MCF 10A (cell line): ENCODE measurements around the gene ZBTB7C. TPM values are rescaled to one million over a fixed set of nuclear protein-coding genes. Genes with fewer than 3 reads are reported as not detected.

Experiments
- BruUV-seq: library from RNA; stranded (reverse); fragments of 400-500 nt; replicated peaks from 2 replicates; lab custom pipeline; 2021; lab: Mats Ljungman, UMichigan
- CTCF ChIA-PET: fragments of 300-600 bp; sonication (Branson Sonifier 250); formaldehyde crosslinking; extraction: SDS; loops from one replicate; lab custom pipeline; 2021; ENCODE audit warnings: antibody characterized with exemption, inconsistent platforms; lab: Yijun Ruan, JAX
- POLR2A ChIA-PET: fragments of 300-600, 350-650 bp; sonication (Branson Sonifier 250); formaldehyde crosslinking; extraction: SDS; loops from one replicate; lab custom pipeline; 2020; ENCODE audit warnings: antibody characterized with exemption, inconsistent platforms; lab: Yijun Ruan, JAX
- DNase-seq: peaks from one replicate; pipeline ENCODE4 v3.0.0-alpha.2; 2018; ENCODE audit not compliant: unreplicated experiment
- H3K27ac Mint-ChIP-seq: one replicate; pipeline ENCODE4 v1.8.0; 2022; ENCODE audit warnings: mild to moderate bottlenecking, low read depth, mixed read lengths; ENCODE audit not compliant: unreplicated experiment
- H3K27me3 Mint-ChIP-seq: one replicate; pipeline ENCODE4 v1.8.0; 2022; ENCODE audit warnings: mixed read lengths; ENCODE audit not compliant: insufficient read depth, unreplicated experiment
- H3K36me3 Mint-ChIP-seq: one replicate; pipeline ENCODE4 v1.8.0; 2022; ENCODE audit warnings: mild to moderate bottlenecking, moderate library complexity, mixed read lengths; ENCODE audit not compliant: insufficient read depth, unreplicated experiment
- H3K4me1 Mint-ChIP-seq: one replicate; pipeline ENCODE4 v1.8.0; 2022; ENCODE audit warnings: mixed read lengths; ENCODE audit not compliant: insufficient read depth, unreplicated experiment
- H3K4me3 Mint-ChIP-seq: one replicate; pipeline ENCODE4 v1.8.0; 2022; ENCODE audit warnings: mild to moderate bottlenecking, moderate library complexity, mixed read lengths; ENCODE audit not compliant: unreplicated experiment
- H3K9me3 Mint-ChIP-seq: one replicate; pipeline ENCODE4 v1.8.0; 2022; ENCODE audit warnings: mixed read lengths; ENCODE audit not compliant: unreplicated experiment
- intact Hi-C: fragments of 100-400 bp; cut with micrococcal nuclease; formaldehyde crosslinking; loops from 2 replicates; pipeline ENCODE4 v1.14.1; 2022
- total RNA-seq: library from RNA; stranded (reverse); gene quantifications from 2 replicates; pipeline ENCODE4 v1.2.3, GENCODE V29; 2022
- TF ChIP-seq, protein P1 (sequence below): fragments of 200-600 bp; IDR thresholded peaks from one replicate; pipeline ENCODE4 v1.8.0; 2022; ENCODE audit warnings: antibody characterized with exemption, mild to moderate bottlenecking; ENCODE audit not compliant: unreplicated experiment

ZBTB7C gene
- total RNA-seq, 1 experiment from 2014 or later: 0.42 TPM

DNA sequence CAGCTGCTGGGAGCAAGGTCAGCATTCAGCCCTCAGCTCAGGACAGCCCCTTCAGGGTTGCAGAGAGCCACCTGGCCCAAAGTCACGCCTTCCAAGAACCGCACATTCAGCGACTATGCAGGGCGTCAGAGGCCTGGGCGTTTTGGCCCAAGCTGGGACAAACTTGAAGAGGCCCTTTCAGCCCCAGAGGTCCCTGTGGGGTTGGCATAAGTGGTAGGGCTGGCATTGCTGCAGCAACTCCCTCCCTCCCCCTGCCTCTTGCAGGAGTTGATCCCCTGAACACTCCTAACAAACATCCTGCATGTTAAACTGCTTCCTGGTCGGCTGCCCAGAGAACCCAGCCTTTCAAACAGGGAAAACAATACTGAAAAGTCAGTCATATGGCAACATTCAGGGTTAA is 285.9 kb downstream of the ZBTB7C start:
- BruUV-seq: no TSS peak
- Mint-ChIP-seq H3K36me3 (peaks cover 4% of the 10 kb centered on the region), H3K4me1 (no peaks in the 10 kb centered on the region), H3K9me3 (no peaks in the 10 kb centered on the region), H3K27ac (no peak overlapping the region), H3K27me3 (no peaks in the 10 kb centered on the region), H3K4me3 (no peak overlapping the region)
- no peak for DNase-seq
- intact Hi-C loops: no loop called here
- CTCF ChIA-PET: no interaction called here
- POLR2A ChIA-PET: interaction anchor here (1.0 kb wide), 1 partner anchor 10 kb away, joined by 3 read pairs; no protein-coding TSS in a partner anchor
- TF ChIP-seq, protein P1, sequence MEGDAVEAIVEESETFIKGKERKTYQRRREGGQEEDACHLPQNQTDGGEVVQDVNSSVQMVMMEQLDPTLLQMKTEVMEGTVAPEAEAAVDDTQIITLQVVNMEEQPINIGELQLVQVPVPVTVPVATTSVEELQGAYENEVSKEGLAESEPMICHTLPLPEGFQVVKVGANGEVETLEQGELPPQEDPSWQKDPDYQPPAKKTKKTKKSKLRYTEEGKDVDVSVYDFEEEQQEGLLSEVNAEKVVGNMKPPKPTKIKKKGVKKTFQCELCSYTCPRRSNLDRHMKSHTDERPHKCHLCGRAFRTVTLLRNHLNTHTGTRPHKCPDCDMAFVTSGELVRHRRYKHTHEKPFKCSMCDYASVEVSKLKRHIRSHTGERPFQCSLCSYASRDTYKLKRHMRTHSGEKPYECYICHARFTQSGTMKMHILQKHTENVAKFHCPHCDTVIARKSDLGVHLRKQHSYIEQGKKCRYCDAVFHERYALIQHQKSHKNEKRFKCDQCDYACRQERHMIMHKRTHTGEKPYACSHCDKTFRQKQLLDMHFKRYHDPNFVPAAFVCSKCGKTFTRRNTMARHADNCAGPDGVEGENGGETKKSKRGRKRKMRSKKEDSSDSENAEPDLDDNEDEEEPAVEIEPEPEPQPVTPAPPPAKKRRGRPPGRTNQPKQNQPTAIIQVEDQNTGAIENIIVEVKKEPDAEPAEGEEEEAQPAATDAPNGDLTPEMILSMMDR: no peak

- no TSS peak for BruUV-seq
- no peak overlapping the region for H3K4me3 Mint-ChIP-seq
- CTCF ChIA-PET: no interaction called here
Observed at GRCh38 chr18:48122816-48123215, 286.4 kb downstream of the ZBTB7C start.

GRCh38 chr18:48122376-48122775 is 286.8 kb downstream of the ZBTB7C start:
- intact Hi-C loops: no loop called here
- ChIA-PET POLR2A (interaction anchor here (0.6 kb wide), 1 partner anchor 233 kb away, joined by 3 read pairs; no protein-coding TSS in a partner anchor), CTCF (no interaction called here)
- TF ChIP-seq, protein P1: no peak
- Mint-ChIP-seq H3K27me3 (no peaks in the 10 kb centered on the region), H3K4me3 (no peak overlapping the region), H3K9me3 (no peaks in the 10 kb centered on the region), H3K36me3 (peaks cover 4% of the 10 kb centered on the region), H3K4me1 (no peaks in the 10 kb centered on the region), H3K27ac (no peak overlapping the region)
- no TSS peak for BruUV-seq
- DNase-seq: no peak

More at GRCh38 chr18:48122816-48123215, 286.4 kb downstream of the ZBTB7C start:
- H3K9me3 Mint-ChIP-seq: no peaks in the 10 kb centered on the region
- intact Hi-C loops: no loop called here
- no peak for DNase-seq
- TF ChIP-seq, protein P1: no peak
- H3K27ac Mint-ChIP-seq: no peak overlapping the region
- POLR2A ChIA-PET: interaction anchor here (0.6 kb wide), 1 partner anchor 232 kb away, joined by 3 read pairs; no protein-coding TSS in a partner anchor
- H3K36me3 Mint-ChIP-seq: peaks cover 4% of the 10 kb centered on the region
- H3K27me3 Mint-ChIP-seq: no peaks in the 10 kb centered on the region
- H3K4me1 Mint-ChIP-seq: no peaks in the 10 kb centered on the region

DNA sequence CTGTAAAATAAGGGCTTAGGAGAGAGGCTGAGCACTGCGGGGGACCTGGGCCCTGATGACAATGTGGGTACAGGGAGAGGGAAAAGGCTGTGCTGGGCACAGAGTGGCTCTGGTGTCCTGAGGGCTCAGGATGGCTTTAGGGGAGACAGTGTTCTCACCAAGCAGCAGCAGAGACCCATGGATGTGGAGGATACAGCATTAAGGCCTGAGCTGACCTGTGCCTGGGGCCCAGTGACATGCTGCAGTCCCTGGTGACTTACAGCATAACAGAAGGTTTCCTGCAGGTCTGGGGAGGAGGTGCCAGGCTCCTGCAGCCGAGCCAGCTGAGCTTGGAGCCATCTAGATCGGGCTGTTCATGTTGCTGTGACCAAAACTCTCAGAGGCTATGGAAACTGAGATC is 287.4 kb downstream of the ZBTB7C start:
- H3K9me3 Mint-ChIP-seq: no peaks in the 10 kb centered on the region
- ChIA-PET CTCF (interaction anchor here (0.7 kb wide), 1 partner anchor 305 kb away, joined by 4 read pairs; no protein-coding TSS in a partner anchor), POLR2A (no interaction called here)
- TF ChIP-seq, protein P1: no peak
- H3K36me3 Mint-ChIP-seq: no peaks in the 10 kb centered on the region
- DNase-seq: no peak
- H3K4me3 Mint-ChIP-seq: no peak overlapping the region
- no TSS peak for BruUV-seq
- no peak overlapping the region for H3K27ac Mint-ChIP-seq
- intact Hi-C loops: no loop called here
- H3K27me3 Mint-ChIP-seq: no peaks in the 10 kb centered on the region
- no peaks in the 10 kb centered on the region for H3K4me1 Mint-ChIP-seq
